NOMO-1 (cell line): ENCODE measurements around the gene TTC31.
"Not testable (repeated sequence)": the region's sequence is repeated elsewhere in the genome, so short reads cannot be mapped to it uniquely, and the experiment has no call there.

ENCODE experiments used
- DNase-seq, 2 experiments: peaks; one replicate each; lab custom pipeline; 2025; ENCODE audit not compliant: unreplicated experiment in 2 of 2; lab: John Stamatoyannopoulos, UW

Gene TTC31

GRCh38 chr2:74482801-74483674 lies at the start of gene TTC31, which contains the start of gene CCDC142:
Gene TTC31, plus strand, starts transcription at chr2:74483081. Its CDS starts 15 bp downstream, at chr2:74483096.
Gene CCDC142, minus strand, starts transcription at chr2:74482998. Its CDS starts 161 bp downstream, at chr2:74482837.
- DNase-seq, result peak; percentile 94 to 97

DNA sequence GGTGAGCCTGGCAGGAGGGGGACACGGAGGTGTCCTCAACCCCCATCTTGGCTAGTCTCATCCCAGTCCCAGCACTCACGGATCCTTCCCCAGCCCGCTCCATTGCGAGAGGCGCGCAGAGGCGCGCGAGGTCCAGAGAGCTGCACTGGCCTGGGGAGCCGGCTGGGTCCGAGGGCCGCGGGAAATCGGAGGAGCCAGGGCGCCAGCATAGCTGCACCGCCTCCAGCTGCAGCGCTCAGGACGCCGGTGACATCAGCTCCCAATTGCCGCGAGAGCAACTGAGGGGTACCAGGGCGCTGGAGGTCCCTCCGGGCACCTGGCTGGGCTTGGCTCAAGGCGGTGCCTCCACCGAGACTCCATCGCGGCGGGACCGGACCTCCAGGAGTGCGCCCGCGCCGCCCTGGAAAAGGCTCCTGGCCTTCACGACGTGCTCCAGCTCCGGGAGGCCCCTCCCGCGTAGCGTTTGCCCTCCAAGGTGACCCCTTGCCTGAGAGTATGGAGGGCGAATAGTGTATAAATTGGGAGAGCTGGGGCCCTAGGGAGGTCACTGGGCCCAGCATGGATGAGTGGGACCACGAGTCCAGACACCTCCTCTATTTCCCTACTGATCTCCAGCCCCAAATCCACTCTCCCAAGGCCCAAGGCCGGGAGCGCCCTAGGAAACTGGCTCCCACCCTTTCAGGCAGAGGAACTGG lies 46.6 kb upstream of the TTC31 start:
- DNase-seq, result no peak

GRCh38 chr2:74436848-74437695 lies 45.8 kb upstream of the TTC31 start:
- DNase-seq, result no peak

DNA sequence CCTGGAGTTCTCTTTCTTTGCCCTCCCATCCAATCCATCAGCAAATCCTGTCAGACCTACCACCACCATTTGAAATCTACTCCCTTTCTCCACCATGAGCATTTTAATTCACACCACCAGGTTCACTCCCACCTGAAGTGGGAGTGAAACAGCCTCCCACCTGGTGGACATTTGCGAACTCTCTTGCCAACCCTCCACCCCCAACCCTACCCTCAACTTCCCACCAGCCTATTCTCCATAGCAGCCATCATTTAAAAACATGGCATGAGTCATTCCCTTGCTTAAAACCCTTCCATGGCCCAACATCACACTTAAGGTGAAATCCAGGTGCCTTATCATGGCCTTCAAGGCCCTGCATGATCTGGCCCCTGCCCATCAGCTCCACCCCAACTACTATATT lies 44.6 kb upstream of the TTC31 start:
- no peak for DNase-seq

GRCh38 chr2:74439373-74439772 lies 43.5 kb upstream of the TTC31 start:
- DNase-seq, result no peak

DNA sequence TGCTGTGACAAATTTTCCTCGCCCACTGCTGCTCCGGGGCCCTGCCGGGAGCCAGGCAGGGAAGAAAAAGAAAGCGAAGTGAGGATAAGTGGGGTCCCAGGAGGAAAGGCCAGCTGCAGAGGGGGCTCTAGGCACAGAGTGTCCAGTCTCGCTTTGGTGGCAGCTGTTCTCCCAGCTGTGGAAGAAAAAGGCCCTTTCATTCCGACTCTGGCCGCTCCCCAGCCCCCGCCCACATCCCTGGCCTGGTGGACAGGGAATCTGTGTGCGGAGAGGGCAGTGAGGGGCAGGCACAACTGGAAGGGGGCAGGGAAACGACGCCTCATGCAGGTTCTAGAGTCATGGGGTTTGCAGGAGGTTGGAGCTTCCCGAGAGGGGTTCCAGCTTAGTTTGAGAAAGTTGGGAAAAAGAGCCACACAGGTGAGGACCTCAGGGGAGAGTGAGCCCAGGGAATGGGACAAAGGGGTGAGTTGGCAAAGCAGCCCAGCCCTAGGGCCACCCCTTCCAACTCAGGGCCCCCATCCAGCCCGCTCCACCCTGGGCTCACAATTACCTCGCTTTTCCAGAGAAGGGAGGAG lies 43.0 kb upstream of the TTC31 start:
- no peak for DNase-seq

- peak; percentile 63 to 86 for DNase-seq
Observed at GRCh38 chr2:74440378-74441169, 42.3 kb upstream of the TTC31 start.

GRCh38 chr2:74441170-74441689 lies 41.7 kb upstream of the TTC31 start:
- DNase-seq, result no peak

GRCh38 chr2:74441690-74442482 lies 41.0 kb upstream of the TTC31 start, which contains the start of gene RTKN:
Gene RTKN, minus strand, starts transcription at chr2:74441937. Its CDS starts 121 bp downstream, at chr2:74441816.
- DNase-seq, result no peak

DNA sequence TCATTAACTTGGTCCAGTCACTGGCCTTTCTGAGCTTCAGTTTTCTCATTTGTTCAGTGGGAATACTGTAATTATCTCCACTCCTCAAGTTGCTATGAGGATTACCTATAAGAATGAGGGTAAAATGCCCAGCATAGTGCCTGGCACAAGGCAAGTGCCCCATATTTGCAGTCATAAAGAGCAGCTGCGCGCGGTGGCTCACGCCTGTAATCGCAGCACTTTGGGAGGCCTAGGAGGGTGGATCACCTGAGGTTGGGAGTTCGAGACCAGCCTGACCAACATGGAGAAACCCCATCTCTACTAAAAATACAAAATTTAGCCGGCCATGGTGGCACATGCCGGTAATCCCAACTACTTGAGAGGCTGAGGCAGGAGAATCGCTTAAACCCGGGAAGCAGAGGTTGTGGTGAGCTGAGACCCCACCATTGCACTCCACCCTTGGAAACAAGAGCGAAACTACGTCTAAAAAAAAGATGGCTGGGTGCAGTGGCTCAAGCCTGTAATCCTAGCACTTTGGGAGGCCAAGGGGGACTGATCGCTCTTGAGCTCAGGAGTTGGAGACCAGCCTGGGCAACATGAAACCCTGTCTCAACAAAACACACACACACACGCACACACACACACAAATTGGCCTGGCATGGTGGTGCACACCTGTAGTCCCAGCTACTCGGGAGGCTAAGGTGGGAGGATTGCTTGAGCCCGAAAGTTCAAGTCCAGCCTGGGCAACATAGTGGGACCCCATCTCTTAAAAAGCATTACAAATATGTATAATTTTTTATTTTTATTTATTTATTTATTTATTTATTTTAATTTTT lies 40.2 kb upstream of the TTC31 start:
- DNase-seq, result not testable (repeated sequence)

- no peak for DNase-seq
Observed at GRCh38 chr2:74444498-74445318, 38.2 kb upstream of the TTC31 start.

GRCh38 chr2:74447230-74447999 lies 35.5 kb upstream of the TTC31 start:
- no peak for DNase-seq

DNA sequence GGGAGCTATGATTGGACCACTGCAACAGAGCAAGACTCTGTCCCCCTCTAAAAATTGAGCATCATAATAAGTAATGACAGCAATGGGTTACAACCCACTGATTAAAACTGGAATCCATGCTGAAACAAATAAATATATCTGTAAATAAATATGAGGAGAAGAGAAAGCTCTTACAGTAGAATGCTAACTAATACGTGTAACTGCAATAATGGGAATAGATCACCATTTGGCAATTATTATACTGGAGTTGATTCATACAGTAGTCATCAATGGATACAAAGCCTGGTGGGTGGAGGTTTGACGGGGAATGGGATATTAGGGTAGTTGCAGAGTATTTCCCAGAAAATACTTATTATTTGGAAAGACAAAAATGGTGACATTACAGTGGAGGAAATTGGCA lies 34.1 kb upstream of the TTC31 start:
- no peak for DNase-seq

GRCh38 chr2:74450570-74451190 lies 32.2 kb upstream of the TTC31 start:
- no peak for DNase-seq

- peak; percentile 95 to 96 for DNase-seq
Observed at GRCh38 chr2:74454654-74455511, 28.0 kb upstream of the TTC31 start, which contains the start of gene INO80B. Gene INO80B, plus strand, starts transcription at chr2:74455087. Its CDS starts 30 bp downstream, at chr2:74455117.
